Choroid plexus epithelial cell (primary cell): ENCODE results near the gene SPC25.
"Not testable (repeated sequence)": the region's sequence is repeated elsewhere in the genome, so short reads cannot be mapped to it uniquely, and the experiment has no call there.

Experiments used
- DNase-seq: peaks from one replicate; pipeline ENCODE4 v3.0.0-alpha.2; 2010; ENCODE audit warnings: low read depth
- H3K4me3 ChIP-seq: 2 replicates; pipeline ENCODE4 v1.5.1; 2011; ENCODE audit warnings: low read depth, mild to moderate bottlenecking, control low read depth, low read length, moderate library complexity
- CTCF ChIP-seq: conservative IDR thresholded peaks from 2 replicates; pipeline ENCODE4 v1.5.1; 2011; ENCODE audit warnings: low read depth, mild to moderate bottlenecking, control low read depth, inconsistent platforms, low read length, moderate library complexity

Gene SPC25

DNA sequence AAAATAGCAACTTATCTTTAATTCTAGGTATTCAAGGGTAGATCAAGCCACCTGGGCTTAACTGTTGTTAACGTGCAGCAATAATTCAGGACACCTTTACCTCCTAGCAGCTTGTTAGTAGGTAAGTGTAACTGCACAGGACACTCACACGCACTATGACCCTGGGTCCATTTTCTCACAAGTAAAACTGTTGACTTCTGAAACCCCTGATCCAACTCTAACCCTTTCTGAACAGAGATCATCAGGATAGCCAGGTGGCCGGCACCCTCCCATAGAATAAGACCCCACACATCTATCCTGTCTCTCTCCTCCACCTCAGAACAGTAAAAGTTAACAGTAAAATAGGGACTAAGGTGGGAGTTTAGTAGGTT is 610 bp downstream of the SPC25 start:
- no peak for TF ChIP-seq CTCF
- DNase-seq = no peak

GRCh38 chr2:168884975-168885374 is 5.3 kb downstream of the SPC25 start:
- peak; percentile 16 for DNase-seq
- TF ChIP-seq CTCF = no peak
- H3K4me3 ChIP-seq = no peak overlapping the region

More for the DNA sequence above, 610 bp downstream of the SPC25 start:
- peak overlapping the region; percentile 85 for H3K4me3 ChIP-seq

- not testable (repeated sequence) for DNase-seq, H3K4me3 ChIP-seq
Measured at GRCh38 chr2:168882163-168882562, 8.1 kb downstream of the SPC25 start.

DNA sequence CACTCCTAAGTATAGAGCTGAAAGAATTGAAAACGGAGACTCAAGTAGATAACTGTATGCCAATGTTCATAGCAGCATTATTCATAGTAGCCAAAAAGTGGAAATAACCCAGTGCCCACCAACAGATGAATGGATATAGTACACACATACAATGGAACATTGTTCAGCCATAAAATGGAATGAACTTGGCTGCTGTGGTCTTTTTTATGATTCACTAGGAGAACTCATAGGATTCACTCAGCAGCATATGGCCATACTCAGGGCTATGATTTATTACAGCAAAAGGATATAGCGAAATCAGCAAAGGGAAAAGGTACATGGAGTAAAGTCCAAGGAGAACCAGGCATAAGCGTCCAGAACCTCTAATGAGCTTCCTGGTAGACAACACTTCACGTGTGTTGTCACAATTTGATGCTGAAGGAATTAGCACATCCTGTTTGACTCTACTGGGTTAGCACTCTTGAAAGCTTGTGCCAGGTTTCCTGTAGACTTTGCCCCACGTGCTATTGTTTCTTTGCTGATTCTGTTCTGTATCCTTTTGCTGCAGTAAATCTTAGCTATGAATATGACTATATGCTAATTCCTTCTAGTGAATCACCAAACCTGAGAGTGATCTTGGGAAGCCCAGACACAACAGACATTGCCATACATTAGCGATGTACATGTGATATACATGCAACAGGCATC is 15.7 kb downstream of the SPC25 start:
- DNase-seq = no peak
- no peak overlapping the region for H3K4me3 ChIP-seq
- no peak for TF ChIP-seq CTCF

- DNase-seq, H3K4me3 ChIP-seq: not testable (repeated sequence)
Measured at GRCh38 chr2:168870824-168871223, 19.4 kb downstream of the SPC25 start.

- H3K4me3 ChIP-seq, DNase-seq: not testable (repeated sequence)
Measured at GRCh38 chr2:168870369-168870768, 19.9 kb downstream of the SPC25 start.

DNA sequence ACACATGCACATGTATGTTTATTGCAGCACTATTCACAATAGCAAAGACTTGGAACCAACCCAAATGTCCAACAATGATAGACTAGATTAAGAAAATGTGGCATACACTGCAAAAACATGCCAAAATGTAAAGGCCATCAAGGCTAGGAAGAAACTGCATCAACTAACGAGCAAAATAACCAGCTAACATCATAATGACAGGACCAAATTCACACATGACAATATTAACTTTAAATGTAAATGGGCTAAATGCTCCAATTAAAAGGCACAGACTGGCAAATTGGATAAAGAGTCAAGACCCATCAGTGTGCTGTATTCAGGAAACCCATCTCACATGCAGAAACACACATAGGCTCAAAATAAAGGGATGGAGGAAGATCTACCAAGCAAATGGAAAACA is 23.1 kb downstream of the SPC25 start:
- DNase-seq = not testable (repeated sequence)

DNA sequence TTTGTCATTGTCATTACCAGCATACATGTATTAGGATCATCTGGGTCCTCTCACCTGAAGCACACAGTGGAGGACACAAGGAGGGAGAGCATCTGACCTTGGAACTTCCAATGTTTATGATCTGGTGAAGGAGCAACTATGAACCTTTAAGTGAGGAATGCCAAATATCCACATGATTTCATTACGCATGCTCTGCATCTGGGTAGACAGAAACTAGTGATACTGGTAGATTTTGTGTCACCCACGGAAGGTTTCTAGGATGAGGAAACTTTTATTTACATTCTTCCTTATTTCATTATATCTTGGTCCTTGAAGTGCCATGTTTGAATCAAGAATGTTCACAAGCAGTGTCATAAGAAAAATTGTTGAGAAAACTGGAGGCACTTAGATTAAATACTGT is 32.1 kb downstream of the SPC25 start:
- DNase-seq = peak; percentile 24
- TF ChIP-seq CTCF = no peak
- H3K4me3 ChIP-seq = no peak overlapping the region

More for the DNA sequence above, 23.1 kb downstream of the SPC25 start:
- H3K4me3 ChIP-seq = not testable (repeated sequence)

- H3K4me3 ChIP-seq = no peak overlapping the region
- TF ChIP-seq CTCF = no peak
- DNase-seq = no peak
Measured at GRCh38 chr2:168855601-168856000, 34.6 kb downstream of the SPC25 start.
